GM19328 (cell line): ENCODE results near the gene SLC38A8.

ENCODE experiments used
- ATAC-seq: cut with Tn5 transposase; IDR thresholded peaks from one replicate; pipeline ENCODE4 v1.9.1; 2021; ENCODE audit warnings: mild to moderate bottlenecking, moderate library complexity; ENCODE audit not compliant: unreplicated experiment

The SLC38A8 gene

GRCh38 chr16:84003038-84003437 lies 39.6 kb downstream of the SLC38A8 start:
- no peak for ATAC-seq

GRCh38 chr16:84001726-84002125 lies 40.9 kb downstream of the SLC38A8 start:
- no peak for ATAC-seq

- ATAC-seq: no peak
Measured at GRCh38 chr16:84000989-84001642, 41.5 kb downstream of the SLC38A8 start.

- no peak for ATAC-seq
Measured at GRCh38 chr16:83998091-83998490, 44.5 kb downstream of the SLC38A8 start.

GRCh38 chr16:83996481-83997252 lies 45.9 kb downstream of the SLC38A8 start:
- ATAC-seq: no peak

- no peak for ATAC-seq
Measured at GRCh38 chr16:83995754-83996153, 46.8 kb downstream of the SLC38A8 start.

GRCh38 chr16:83994703-83995102 lies 47.9 kb downstream of the SLC38A8 start:
- ATAC-seq: no peak

GRCh38 chr16:83994087-83994486 lies 48.5 kb downstream of the SLC38A8 start:
- ATAC-seq: no peak

- ATAC-seq: no peak
Measured at GRCh38 chr16:83992624-83993023, 50.0 kb downstream of the SLC38A8 start.

- ATAC-seq: no peak
Measured at GRCh38 chr16:83990492-83990891, 52.1 kb downstream of the SLC38A8 start.

- no peak for ATAC-seq
Measured at GRCh38 chr16:83989300-83989699, 53.3 kb downstream of the SLC38A8 start.

- ATAC-seq: no peak
Measured at GRCh38 chr16:83983491-83983890, 59.1 kb downstream of the SLC38A8 start.

- no peak for ATAC-seq
Measured at GRCh38 chr16:83981799-83982198, 60.8 kb downstream of the SLC38A8 start.

- no peak for ATAC-seq
Measured at GRCh38 chr16:83980794-83981193, 61.8 kb downstream of the SLC38A8 start.

- ATAC-seq: no peak
Measured at GRCh38 chr16:83979441-83979840, 63.2 kb downstream of the SLC38A8 start.

GRCh38 chr16:83978401-83978904 lies 64.1 kb downstream of the SLC38A8 start:
- ATAC-seq: no peak

GRCh38 chr16:83977056-83977815 lies 65.4 kb downstream of the SLC38A8 start:
- ATAC-seq: no peak

- ATAC-seq: no peak
Measured at GRCh38 chr16:83975590-83976260, 66.9 kb downstream of the SLC38A8 start.

GRCh38 chr16:83974475-83974874 lies 68.1 kb downstream of the SLC38A8 start:
- no peak for ATAC-seq

- ATAC-seq: no peak
Measured at GRCh38 chr16:83973581-83974385, 68.8 kb downstream of the SLC38A8 start.
